Measurements from ENCODE around the gene TMPRSS11A. TPM values are rescaled to one million over a fixed set of nuclear protein-coding genes. Genes with fewer than 3 reads are reported as not detected.

TMPRSS11A gene
- total RNA-seq, 1 experiment from 2014 or later: not detected

DNA sequence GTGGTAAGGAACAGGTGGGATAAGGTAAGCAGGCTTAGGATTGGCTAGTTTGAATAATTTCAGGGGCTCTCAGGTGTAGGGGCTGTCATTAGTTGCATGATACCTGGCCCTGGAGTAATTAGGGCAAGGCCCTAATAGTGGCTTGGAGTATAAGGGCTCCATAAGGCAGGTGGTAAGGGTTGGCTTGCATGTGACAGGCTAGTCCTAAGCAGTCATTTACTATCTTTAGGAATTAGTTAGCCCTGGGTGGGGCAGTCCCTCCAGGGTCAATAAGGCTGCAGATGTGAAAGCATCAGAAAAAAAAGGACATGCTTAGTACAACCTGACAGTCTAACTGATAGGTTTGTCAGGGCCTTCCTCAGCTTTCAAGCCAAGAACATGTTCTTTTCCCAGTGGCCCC is 71.6 kb downstream of the TMPRSS11A start:
- no peak overlapping the region for H3K27ac Mint-ChIP-seq
- no peak overlapping the region for H3K4me3 Mint-ChIP-seq
- H3K9me3 Mint-ChIP-seq: peaks cover 10% of the 10 kb centered on the region
- CTCF ChIA-PET: interaction anchor here (1.2 to 1.7 kb wide), 3 partner anchors 20 to 41 kb away, joined by 3 to 17 read pairs (median 3); no protein-coding TSS in a partner anchor
- TF ChIP-seq HMGA2 (CRISPR knock-in tag; IDR thresholded peaks at IDR 0.05) (no peak), ATF3 (CRISPR knock-in tag; conservative IDR thresholded peaks at IDR 0.05) (no peak), RELA (CRISPR knock-in tag; IDR thresholded peaks at IDR 0.05; ENCODE audit: borderline replicate concordance) (no peak), USF1 (CRISPR knock-in tag; IDR thresholded peaks at IDR 0.05) (no peak), SOX15 (CRISPR knock-in tag; IDR thresholded peaks at IDR 0.05) (no peak), E2F1 (CRISPR knock-in tag; IDR thresholded peaks at IDR 0.05) (no peak), E2F5 (CRISPR knock-in tag; IDR thresholded peaks at IDR 0.05) (no peak), AR (CRISPR knock-in tag; IDR thresholded peaks at IDR 0.05) (no peak), ZSCAN18 (CRISPR knock-in tag; IDR thresholded peaks at IDR 0.05) (no peak), ZNF671 (CRISPR knock-in tag; IDR thresholded peaks at IDR 0.05) (no peak)
- TF ChIP-seq, protein P1, sequence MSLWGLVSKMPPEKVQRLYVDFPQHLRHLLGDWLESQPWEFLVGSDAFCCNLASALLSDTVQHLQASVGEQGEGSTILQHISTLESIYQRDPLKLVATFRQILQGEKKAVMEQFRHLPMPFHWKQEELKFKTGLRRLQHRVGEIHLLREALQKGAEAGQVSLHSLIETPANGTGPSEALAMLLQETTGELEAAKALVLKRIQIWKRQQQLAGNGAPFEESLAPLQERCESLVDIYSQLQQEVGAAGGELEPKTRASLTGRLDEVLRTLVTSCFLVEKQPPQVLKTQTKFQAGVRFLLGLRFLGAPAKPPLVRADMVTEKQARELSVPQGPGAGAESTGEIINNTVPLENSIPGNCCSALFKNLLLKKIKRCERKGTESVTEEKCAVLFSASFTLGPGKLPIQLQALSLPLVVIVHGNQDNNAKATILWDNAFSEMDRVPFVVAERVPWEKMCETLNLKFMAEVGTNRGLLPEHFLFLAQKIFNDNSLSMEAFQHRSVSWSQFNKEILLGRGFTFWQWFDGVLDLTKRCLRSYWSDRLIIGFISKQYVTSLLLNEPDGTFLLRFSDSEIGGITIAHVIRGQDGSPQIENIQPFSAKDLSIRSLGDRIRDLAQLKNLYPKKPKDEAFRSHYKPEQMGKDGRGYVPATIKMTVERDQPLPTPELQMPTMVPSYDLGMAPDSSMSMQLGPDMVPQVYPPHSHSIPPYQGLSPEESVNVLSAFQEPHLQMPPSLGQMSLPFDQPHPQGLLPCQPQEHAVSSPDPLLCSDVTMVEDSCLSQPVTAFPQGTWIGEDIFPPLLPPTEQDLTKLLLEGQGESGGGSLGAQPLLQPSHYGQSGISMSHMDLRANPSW (CRISPR knock-in tag; conservative IDR thresholded peaks at IDR 0.05; ENCODE audit: low read depth): no peak
- POLR2A ChIA-PET: no interaction called here
- H3K36me3 Mint-ChIP-seq: no peaks in the 10 kb centered on the region
- DNase-seq (ENCODE audit: low spot score): no peak
- ATAC-seq: no peak
- peaks cover 7% of the 10 kb centered on the region for H3K4me1 Mint-ChIP-seq
- H3K27me3 Mint-ChIP-seq (ENCODE audit: low read depth): no peaks in the 10 kb centered on the region

- H3K9me3 Mint-ChIP-seq: no peaks in the 10 kb centered on the region
- ChIA-PET POLR2A (no interaction called here), CTCF (no interaction called here)
- H3K27me3 Mint-ChIP-seq (ENCODE audit: low read depth): no peaks in the 10 kb centered on the region
- ATAC-seq (no peak), DNase-seq (ENCODE audit: low spot score) (no peak)
- H3K4me3 Mint-ChIP-seq: no peak overlapping the region
- peaks cover 5% of the 10 kb centered on the region for H3K4me1 Mint-ChIP-seq
- no peaks in the 10 kb centered on the region for H3K36me3 Mint-ChIP-seq
- no peak overlapping the region for H3K27ac Mint-ChIP-seq
- no peak for TF ChIP-seq RORB (CRISPR knock-in tag; IDR thresholded peaks at IDR 0.05)
- no peak for TF ChIP-seq TEAD1 (CRISPR knock-in tag; IDR thresholded peaks at IDR 0.05)
- TF ChIP-seq ARID4B (CRISPR knock-in tag; IDR thresholded peaks at IDR 0.05; ENCODE audit: borderline replicate concordance): no peak
- TF ChIP-seq, protein P2, sequence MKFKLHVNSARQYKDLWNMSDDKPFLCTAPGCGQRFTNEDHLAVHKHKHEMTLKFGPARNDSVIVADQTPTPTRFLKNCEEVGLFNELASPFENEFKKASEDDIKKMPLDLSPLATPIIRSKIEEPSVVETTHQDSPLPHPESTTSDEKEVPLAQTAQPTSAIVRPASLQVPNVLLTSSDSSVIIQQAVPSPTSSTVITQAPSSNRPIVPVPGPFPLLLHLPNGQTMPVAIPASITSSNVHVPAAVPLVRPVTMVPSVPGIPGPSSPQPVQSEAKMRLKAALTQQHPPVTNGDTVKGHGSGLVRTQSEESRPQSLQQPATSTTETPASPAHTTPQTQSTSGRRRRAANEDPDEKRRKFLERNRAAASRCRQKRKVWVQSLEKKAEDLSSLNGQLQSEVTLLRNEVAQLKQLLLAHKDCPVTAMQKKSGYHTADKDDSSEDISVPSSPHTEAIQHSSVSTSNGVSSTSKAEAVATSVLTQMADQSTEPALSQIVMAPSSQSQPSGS (CRISPR knock-in tag; IDR thresholded peaks at IDR 0.05; ENCODE audit: borderline replicate concordance, low read depth): no peak
- no peak for TF ChIP-seq OVOL2 (CRISPR knock-in tag; IDR thresholded peaks at IDR 0.05; ENCODE audit: borderline replicate concordance)
Measured at GRCh38 chr4:67886281-67886680, 77.0 kb downstream of the TMPRSS11A start.

Measured in WTC11 (cell line).